Progenitor cell of endocrine pancreas (in vitro differentiated cells): Measurements from ENCODE around the gene TMEM169. TPM values are rescaled to one million over a fixed set of nuclear protein-coding genes. Genes with fewer than 3 reads are reported as not detected.

Experiments
- DNase-seq: peaks from one replicate; pipeline ENCODE4 v3.0.0; 2021; ENCODE audit warnings: low spot score; ENCODE audit not compliant: unreplicated experiment
- H3K27ac Mint-ChIP-seq: 2 replicates; pipeline ENCODE4 v1.8.0; 2021; ENCODE audit warnings: mild to moderate bottlenecking, moderate library complexity, mixed read lengths
- H3K27me3 Mint-ChIP-seq: 2 replicates; pipeline ENCODE4 v1.8.0; 2021; ENCODE audit warnings: mixed read lengths
- H3K36me3 Mint-ChIP-seq: 2 replicates; pipeline ENCODE4 v1.8.0; 2022; ENCODE audit warnings: mixed read lengths; ENCODE audit not compliant: insufficient read depth
- H3K4me1 Mint-ChIP-seq: 2 replicates; pipeline ENCODE4 v1.8.0; 2021; ENCODE audit warnings: low read depth, mixed read lengths
- H3K4me3 Mint-ChIP-seq: 2 replicates; pipeline ENCODE4 v1.8.0; 2021; ENCODE audit warnings: low read depth, mild to moderate bottlenecking, moderate library complexity, mixed read lengths
- H3K9me3 Mint-ChIP-seq: 2 replicates; pipeline ENCODE4 v1.8.0; 2021; ENCODE audit warnings: low read depth, mixed read lengths
- CTCF ChIP-seq: fragments of 200-600 bp; sonication (generic); IDR thresholded peaks from one replicate; pipeline ENCODE4 v1.5.0; 2021; ENCODE audit warnings: antibody characterized with exemption, mild to moderate bottlenecking; ENCODE audit not compliant: unreplicated experiment
- total RNA-seq: library from RNA; stranded (reverse); gene quantifications from 2 replicates; pipeline ENCODE4 v1.2.1, GENCODE V29; 2021

The TMEM169 gene
- total RNA-seq, 1 donor from 2014 or later: 3.6 TPM

DNA sequence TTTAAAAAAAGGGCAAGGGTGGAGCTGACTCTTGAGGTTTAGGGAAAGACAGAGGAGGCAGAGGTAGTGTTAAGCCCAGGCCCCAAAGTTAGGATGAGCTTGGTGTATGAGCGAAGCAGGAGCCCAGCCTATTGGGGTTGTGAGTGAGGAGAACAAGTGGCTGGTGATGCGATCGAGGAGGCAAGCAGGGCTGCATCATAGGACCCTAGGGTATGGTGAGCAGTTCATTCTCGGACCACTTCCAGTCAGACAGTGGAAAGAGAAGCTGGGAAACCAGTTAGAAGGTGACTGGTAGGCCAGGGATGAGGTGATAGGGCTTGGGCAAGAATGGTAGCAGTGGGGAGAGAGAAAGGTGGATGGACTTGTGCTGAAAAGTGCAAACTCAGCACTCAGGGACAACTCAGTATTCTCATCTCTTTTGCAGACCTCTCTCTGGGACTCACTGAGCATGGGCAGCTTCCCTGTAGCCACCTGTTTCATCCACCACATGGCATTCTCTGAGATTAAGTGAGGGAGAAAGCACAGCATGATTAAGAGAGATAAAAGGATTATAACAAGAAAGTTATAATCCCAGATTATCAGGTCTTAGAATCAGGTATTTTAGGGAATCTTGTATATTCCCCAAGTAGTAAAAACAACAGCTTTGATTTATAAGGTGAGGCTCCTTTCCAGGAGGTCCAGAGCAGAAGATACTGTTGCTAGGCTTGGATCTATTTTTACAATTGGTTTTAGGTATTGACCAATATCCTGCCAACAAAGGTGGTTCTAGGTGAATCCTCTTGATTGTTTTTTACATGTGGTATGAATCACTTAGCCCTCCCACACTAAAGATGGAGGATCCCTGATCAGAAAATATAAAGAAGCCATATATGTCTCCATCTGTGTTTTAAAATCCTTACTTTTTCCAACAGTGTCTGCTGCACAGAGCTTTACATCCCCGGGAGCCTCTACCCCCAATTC lies 65.7 kb downstream of the TMEM169 start:
- Mint-ChIP-seq H3K27ac (peak overlapping the region; percentile 50), H3K27me3 (no peaks in the 10 kb centered on the region), H3K4me3 (no peak overlapping the region), H3K36me3 (peaks cover 36% of the 10 kb centered on the region), H3K4me1 (peaks cover 2% of the 10 kb centered on the region), H3K9me3 (no peaks in the 10 kb centered on the region)
- TF ChIP-seq CTCF: no peak
- DNase-seq: no peak

GRCh38 chr2:216148983-216149382 lies 67.3 kb downstream of the TMEM169 start:
- no peak overlapping the region for H3K27ac Mint-ChIP-seq

GRCh38 chr2:216149741-216150140 lies 68.0 kb downstream of the TMEM169 start:
- H3K4me3 Mint-ChIP-seq: no peak overlapping the region
- no peak for DNase-seq
- H3K27me3 Mint-ChIP-seq: no peaks in the 10 kb centered on the region
- H3K4me1 Mint-ChIP-seq: peaks cover 2% of the 10 kb centered on the region
- no peak for TF ChIP-seq CTCF
- H3K9me3 Mint-ChIP-seq: no peaks in the 10 kb centered on the region
- peaks cover 39% of the 10 kb centered on the region for H3K36me3 Mint-ChIP-seq
- peak overlapping the region; percentile 19 for H3K27ac Mint-ChIP-seq

More at GRCh38 chr2:216148983-216149382, 67.3 kb downstream of the TMEM169 start:
- Mint-ChIP-seq H3K27me3 (no peaks in the 10 kb centered on the region), H3K36me3 (peaks cover 39% of the 10 kb centered on the region), H3K4me1 (peaks cover 2% of the 10 kb centered on the region), H3K4me3 (no peak overlapping the region), H3K9me3 (no peaks in the 10 kb centered on the region)
- TF ChIP-seq CTCF: no peak
- DNase-seq: no peak

- no peak overlapping the region for H3K4me3 Mint-ChIP-seq
- peaks cover 2% of the 10 kb centered on the region for H3K4me1 Mint-ChIP-seq
- H3K36me3 Mint-ChIP-seq: peaks cover 50% of the 10 kb centered on the region
- no peaks in the 10 kb centered on the region for H3K9me3 Mint-ChIP-seq
- DNase-seq: no peak
- no peaks in the 10 kb centered on the region for H3K27me3 Mint-ChIP-seq
- no peak for TF ChIP-seq CTCF
- H3K27ac Mint-ChIP-seq: no peak overlapping the region
Measured at GRCh38 chr2:216151313-216152025, 69.8 kb downstream of the TMEM169 start.

Other genes with a start within 250 kb of the TMEM169 start
- gene MREG, start 68.4 kb upstream of the TMEM169 start, total RNA-seq: 22.8 and 26.8 TPM in 2 replicates
- 14.2 and 14.8 TPM in 2 replicates for gene PECR, start 110 bp upstream of the TMEM169 start, total RNA-seq
- gene XRCC5, start 27.4 kb downstream of the TMEM169 start, total RNA-seq: 378 and 386 TPM in 2 replicates